ENCODE measurements around the gene LRRC4B.
A peak's percentile ranks its signal among the peaks of the same experiment; 100 is the strongest.

Gene LRRC4B

DNA sequence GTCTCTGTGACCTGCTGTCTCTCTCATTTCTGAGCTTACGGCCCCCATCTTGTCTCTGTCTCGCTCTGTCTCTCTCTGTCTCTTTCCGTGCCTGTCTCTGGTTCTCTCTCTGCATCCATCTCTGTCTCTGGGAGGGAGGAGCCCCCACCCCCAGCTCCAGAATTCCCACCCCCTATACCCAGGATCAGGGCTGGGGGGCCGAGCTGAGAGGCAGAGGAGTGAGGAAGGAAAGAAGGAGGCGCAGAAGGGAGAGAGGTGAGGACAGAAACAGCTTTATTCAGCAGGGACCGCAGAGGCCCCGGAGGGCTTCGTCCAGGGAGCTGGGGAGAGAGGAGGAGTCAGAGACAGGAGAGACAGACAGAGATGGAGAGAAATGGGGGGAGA is 71.2 kb downstream of the LRRC4B start:
- H3K4me3 ChIP-seq (replicated peaks in 1 of 2; ENCODE audit: low read depth in 2 of 2, low read length in 2 of 2) = no peak overlapping the region
- DNase-seq (ENCODE audit: low read depth in 2 of 2) = no peak
- TF ChIP-seq, protein P1, sequence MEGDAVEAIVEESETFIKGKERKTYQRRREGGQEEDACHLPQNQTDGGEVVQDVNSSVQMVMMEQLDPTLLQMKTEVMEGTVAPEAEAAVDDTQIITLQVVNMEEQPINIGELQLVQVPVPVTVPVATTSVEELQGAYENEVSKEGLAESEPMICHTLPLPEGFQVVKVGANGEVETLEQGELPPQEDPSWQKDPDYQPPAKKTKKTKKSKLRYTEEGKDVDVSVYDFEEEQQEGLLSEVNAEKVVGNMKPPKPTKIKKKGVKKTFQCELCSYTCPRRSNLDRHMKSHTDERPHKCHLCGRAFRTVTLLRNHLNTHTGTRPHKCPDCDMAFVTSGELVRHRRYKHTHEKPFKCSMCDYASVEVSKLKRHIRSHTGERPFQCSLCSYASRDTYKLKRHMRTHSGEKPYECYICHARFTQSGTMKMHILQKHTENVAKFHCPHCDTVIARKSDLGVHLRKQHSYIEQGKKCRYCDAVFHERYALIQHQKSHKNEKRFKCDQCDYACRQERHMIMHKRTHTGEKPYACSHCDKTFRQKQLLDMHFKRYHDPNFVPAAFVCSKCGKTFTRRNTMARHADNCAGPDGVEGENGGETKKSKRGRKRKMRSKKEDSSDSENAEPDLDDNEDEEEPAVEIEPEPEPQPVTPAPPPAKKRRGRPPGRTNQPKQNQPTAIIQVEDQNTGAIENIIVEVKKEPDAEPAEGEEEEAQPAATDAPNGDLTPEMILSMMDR (IDR thresholded peaks at IDR 0.05; ENCODE audit: low read depth, low read length) = no peak

DNA sequence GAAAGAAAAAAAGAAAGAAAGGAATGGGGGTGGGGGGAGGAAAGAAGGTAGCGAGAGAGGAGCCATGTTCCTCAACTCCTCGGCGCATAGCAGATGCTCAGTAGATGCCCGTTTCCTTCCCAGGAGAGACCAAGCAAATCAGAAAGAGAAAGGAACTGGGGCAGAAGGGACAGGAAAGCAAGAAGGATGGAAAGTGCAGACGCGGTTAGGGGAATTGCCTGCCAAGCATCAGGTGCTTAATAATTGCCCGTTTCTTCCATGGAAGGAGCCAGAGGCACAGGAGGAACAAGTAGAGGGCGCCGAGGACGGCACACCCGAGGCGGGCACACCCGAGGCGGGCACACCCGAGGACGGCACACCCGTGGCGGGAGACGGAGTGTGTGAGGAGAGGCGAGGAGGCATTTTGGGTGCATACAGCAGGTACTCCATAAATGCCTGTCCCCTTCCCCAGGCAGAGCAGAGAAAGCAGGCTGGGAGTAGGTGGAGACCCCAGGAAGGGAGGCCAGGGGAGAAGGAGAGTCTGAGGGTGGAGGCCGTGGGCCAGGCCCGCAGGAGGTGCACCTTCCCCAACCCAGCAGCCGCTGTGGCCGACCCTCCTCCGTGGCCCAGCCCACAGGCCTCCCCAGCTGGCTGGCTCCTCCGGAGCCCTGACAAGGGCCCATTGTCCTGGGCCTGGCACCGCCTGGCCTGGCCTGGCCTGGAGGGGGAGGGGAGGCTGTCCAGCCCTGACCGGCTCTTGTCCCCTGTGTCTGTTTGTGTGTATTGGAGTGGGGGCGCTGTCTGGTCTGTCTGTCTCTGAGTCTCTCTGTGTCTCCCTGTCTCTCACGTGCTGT is 71.8 kb downstream of the LRRC4B start:
- H3K4me3 ChIP-seq (replicated peaks in 1 of 2; ENCODE audit: low read depth in 2 of 2, low read length in 2 of 2) = no peak overlapping the region
- DNase-seq (ENCODE audit: low read depth in 2 of 2) = peak in 1 of 2 donors; percentile 21
- TF ChIP-seq, protein P1 (IDR thresholded peaks at IDR 0.05; ENCODE audit: low read depth, low read length) = no peak

DNA sequence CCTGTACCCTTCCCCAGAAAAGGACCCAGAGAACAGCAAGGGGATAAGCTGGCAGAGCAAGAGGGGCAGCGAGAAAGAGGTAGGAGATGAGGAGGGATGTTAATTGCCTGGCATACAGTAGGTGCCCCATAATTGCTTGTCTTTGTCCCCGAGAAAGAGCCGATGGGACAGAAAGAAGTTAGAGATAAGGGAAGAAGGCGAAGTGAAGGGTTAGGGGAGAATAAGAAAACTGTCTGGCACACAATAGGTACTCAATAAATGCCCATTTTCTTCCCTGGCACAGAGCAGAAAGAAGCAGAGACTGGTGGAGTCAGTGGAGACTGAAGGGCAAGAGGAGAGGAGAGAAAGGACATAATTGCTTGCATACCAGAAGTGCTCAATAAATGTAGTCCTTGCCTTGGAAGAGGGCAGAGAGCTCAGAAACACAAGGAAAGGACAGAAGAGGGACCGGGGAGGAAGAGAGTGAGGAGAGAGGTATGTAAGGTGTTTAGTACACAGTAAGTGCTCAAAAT is 73.2 kb downstream of the LRRC4B start:
- no peak for DNase-seq (ENCODE audit: low read depth in 2 of 2)
- TF ChIP-seq, protein P1 (IDR thresholded peaks at IDR 0.05; ENCODE audit: low read depth, low read length) = no peak
- H3K4me3 ChIP-seq (replicated peaks in 1 of 2; ENCODE audit: low read depth in 2 of 2, low read length in 2 of 2) = no peak overlapping the region

DNA sequence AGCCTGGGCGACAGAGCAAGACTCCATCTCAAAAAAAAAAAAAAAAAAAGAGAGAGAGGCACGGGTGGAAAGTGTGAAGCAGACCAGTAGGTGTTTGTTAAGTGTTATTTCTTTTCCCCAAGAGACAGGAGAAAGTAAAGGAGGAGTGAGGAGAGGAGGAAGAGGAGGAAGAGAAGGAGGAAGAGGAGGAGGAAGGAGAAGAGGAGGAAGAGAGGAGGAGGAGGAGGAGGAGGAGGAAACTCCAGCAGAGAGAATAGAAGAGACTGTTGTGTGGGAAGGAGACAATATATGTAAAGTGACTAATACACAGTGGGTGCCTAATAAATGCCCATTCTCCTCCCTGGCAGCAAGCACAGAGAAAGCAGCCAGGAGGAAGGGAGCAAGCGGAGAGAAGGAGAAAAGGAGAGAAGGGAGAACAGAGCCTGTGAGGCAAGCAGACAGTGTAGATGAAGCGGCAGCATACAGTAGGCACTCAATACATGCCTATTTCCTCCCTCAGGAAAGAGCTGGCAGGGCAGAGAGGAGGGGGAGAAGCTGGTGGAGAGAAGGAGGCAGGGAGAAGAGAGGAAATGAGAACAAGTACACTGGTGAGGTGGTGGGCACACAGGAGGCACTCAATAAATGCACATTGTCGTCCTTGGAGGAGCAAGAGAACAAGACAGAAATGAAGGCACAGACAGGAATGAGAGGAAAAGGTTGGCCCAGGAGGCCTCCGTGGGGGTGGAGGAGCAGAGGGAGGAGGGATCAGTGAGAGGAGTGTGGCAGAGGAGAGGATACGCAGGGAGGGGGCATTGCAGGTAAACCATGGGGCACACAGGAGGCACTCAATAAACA is 73.8 kb downstream of the LRRC4B start:
- H3K4me3 ChIP-seq (replicated peaks in 1 of 2; ENCODE audit: low read depth in 2 of 2, low read length in 2 of 2) = no peak overlapping the region
- TF ChIP-seq, protein P1 (IDR thresholded peaks at IDR 0.05; ENCODE audit: low read depth, low read length) = no peak
- no peak for DNase-seq (ENCODE audit: low read depth in 2 of 2)

DNA sequence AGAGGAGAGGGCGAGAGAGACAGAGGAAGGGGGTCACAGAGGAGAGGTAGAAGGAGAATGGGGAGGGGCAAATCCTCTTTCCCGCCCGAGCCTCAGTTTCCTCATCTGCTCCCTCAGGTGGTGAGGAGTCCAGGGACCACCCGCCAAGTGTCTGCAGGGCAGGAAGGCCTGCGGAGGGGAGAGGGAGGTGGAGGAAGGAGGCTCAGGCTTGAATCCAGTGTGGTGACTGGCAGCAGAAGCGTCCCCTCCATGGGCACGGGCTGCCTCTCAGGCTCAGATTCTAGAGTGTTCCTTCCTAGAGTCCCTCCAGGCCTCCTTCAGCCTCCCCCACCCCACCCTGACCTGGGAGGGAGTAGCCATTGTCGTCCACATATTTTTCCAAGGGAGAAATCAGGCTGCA is 75.1 kb downstream of the LRRC4B start:
- TF ChIP-seq, protein P1 (IDR thresholded peaks at IDR 0.05; ENCODE audit: low read depth, low read length) = no peak
- H3K4me3 ChIP-seq (replicated peaks in 1 of 2; ENCODE audit: low read depth in 2 of 2, low read length in 2 of 2) = no peak overlapping the region
- no peak for DNase-seq (ENCODE audit: low read depth in 2 of 2)

DNA sequence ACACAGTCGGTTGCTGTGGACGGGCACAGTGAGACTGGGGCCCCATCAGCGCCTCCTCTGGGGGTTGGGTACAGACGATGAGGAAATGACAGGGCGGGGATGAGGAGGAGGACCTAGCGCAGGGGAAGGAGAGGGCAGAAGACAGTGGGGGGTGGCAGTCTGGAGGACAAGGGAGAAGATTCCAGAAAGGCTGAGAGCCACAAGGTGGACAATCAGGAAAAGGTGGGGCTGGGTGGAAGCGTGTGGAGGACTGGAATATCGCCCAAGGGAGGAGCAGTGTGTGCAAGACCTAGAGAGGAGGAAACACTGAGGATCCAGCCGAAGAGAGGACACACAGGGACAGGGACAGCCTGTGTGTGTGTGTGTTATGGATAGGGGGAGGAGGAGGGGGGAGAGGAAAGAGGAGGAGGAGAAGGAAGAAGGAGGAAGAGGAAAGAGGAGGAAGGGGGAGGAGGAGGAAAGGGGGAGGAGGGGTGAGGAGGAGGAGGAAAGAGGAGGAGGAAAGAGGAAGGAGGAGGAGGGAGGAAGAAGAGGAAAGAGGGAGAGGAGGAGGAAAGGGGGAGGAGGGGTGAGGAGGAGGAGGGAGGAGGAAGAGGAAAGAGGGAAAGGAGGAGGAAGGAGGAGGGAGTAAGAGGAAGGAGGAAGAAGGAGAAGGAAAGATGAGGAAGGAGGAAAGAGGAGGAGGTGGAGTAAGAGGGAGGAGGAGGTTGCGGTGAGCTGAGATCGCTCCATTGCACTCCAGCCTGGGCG is 75.8 kb downstream of the LRRC4B start:
- TF ChIP-seq, protein P1 (IDR thresholded peaks at IDR 0.05; ENCODE audit: low read depth, low read length) = no peak
- no peak overlapping the region for H3K4me3 ChIP-seq (replicated peaks in 1 of 2; ENCODE audit: low read depth in 2 of 2, low read length in 2 of 2)
- DNase-seq (ENCODE audit: low read depth in 2 of 2) = no peak
